Measurements from ENCODE around the gene TUBGCP4. TPM values are rescaled to one million over a fixed set of nuclear protein-coding genes. Genes with fewer than 3 reads are reported as not detected.
"Not testable (repeated sequence)": the region's sequence is repeated elsewhere in the genome, so short reads cannot be mapped to it uniquely, and the experiment has no call there.

TUBGCP4 gene
- total RNA-seq, 1 donor from 2014 or later: 12.5 TPM

GRCh38 chr15:43383070-43383469 lies 12.2 kb downstream of the TUBGCP4 start:
- ATAC-seq (no peak), DNase-seq (ENCODE audit: missing footprints) (no peak)

GRCh38 chr15:43390723-43391122 lies 19.8 kb downstream of the TUBGCP4 start:
- ATAC-seq: no peak
- DNase-seq (ENCODE audit: missing footprints): no peak
- intact Hi-C loops (cut with DNase I): no loop called here

More at GRCh38 chr15:43383070-43383469, 12.2 kb downstream of the TUBGCP4 start:
- intact Hi-C loops (cut with DNase I): no loop called here

- ATAC-seq; intact Hi-C loops (cut with DNase I); DNase-seq (ENCODE audit: missing footprints): not testable (repeated sequence)
Measured at GRCh38 chr15:43393592-43393991, 22.7 kb downstream of the TUBGCP4 start.

- DNase-seq (ENCODE audit: missing footprints): no peak
- intact Hi-C loops (cut with DNase I): no loop called here
- ATAC-seq: no peak
Measured at GRCh38 chr15:43402255-43402654, 31.4 kb downstream of the TUBGCP4 start.

GRCh38 chr15:43403616-43404015 lies 32.7 kb downstream of the TUBGCP4 start:
- ATAC-seq (no peak), DNase-seq (ENCODE audit: missing footprints) (no peak)
- intact Hi-C loops (cut with DNase I): no loop called here

- intact Hi-C loops (cut with DNase I): no loop called here
- DNase-seq (ENCODE audit: missing footprints): no peak
- ATAC-seq: no peak
Measured at GRCh38 chr15:43404130-43404529, 33.2 kb downstream of the TUBGCP4 start.

- ATAC-seq: no peak
- intact Hi-C loops (cut with DNase I): no loop called here
- DNase-seq (ENCODE audit: missing footprints): no peak
Measured at GRCh38 chr15:43406189-43406588, 35.3 kb downstream of the TUBGCP4 start.

GRCh38 chr15:43406808-43407207 lies 35.9 kb downstream of the TUBGCP4 start:
- DNase-seq (ENCODE audit: missing footprints) (no peak), ATAC-seq (no peak)
- intact Hi-C loops (cut with DNase I): no loop called here

GRCh38 chr15:43408789-43409188 lies 37.9 kb downstream of the TUBGCP4 start:
- intact Hi-C loops (cut with DNase I): no loop called here
- no peak for DNase-seq (ENCODE audit: missing footprints)
- ATAC-seq: no peak

- intact Hi-C loops (cut with DNase I): no loop called here
- DNase-seq (ENCODE audit: missing footprints): no peak
Measured at GRCh38 chr15:43410572-43411214, 39.8 kb downstream of the TUBGCP4 start.

GRCh38 chr15:43412096-43412495 lies 41.2 kb downstream of the TUBGCP4 start:
- DNase-seq (ENCODE audit: missing footprints): no peak
- no peak for ATAC-seq
- intact Hi-C loops (cut with DNase I): no loop called here

More at GRCh38 chr15:43410572-43411214, 39.8 kb downstream of the TUBGCP4 start:
- no peak for ATAC-seq

GRCh38 chr15:43414196-43414595 lies 43.3 kb downstream of the TUBGCP4 start:
- intact Hi-C loops (cut with DNase I): no loop called here
- DNase-seq (ENCODE audit: missing footprints): no peak
- ATAC-seq: no peak

- ATAC-seq: no peak
- no peak for DNase-seq (ENCODE audit: missing footprints)
- intact Hi-C loops (cut with DNase I): no loop called here
Measured at GRCh38 chr15:43420435-43420834, 49.5 kb downstream of the TUBGCP4 start.

- DNase-seq (ENCODE audit: missing footprints) (no peak), ATAC-seq (no peak)
- intact Hi-C loops (cut with DNase I): no loop called here
Measured at GRCh38 chr15:43420876-43421275, 50.0 kb downstream of the TUBGCP4 start.

- ATAC-seq (no peak), DNase-seq (ENCODE audit: missing footprints) (no peak)
- intact Hi-C loops (cut with DNase I): no loop called here
Measured at GRCh38 chr15:43423793-43424192, 52.9 kb downstream of the TUBGCP4 start.

- intact Hi-C loops (cut with DNase I): no loop called here
- ATAC-seq (no peak), DNase-seq (ENCODE audit: missing footprints) (no peak)
Measured at GRCh38 chr15:43429687-43430086, 58.8 kb downstream of the TUBGCP4 start.

- DNase-seq (ENCODE audit: missing footprints): no peak
- ATAC-seq: no peak
- intact Hi-C loops (cut with DNase I): no loop called here
Measured at GRCh38 chr15:43433165-43433564, 62.3 kb downstream of the TUBGCP4 start.

- DNase-seq (ENCODE audit: missing footprints) (no peak), ATAC-seq (no peak)
- intact Hi-C loops (cut with DNase I): no loop called here
Measured at GRCh38 chr15:43433661-43434303, 62.9 kb downstream of the TUBGCP4 start.

- ATAC-seq: no peak
- intact Hi-C loops (cut with DNase I): no loop called here
- no peak for DNase-seq (ENCODE audit: missing footprints)
Measured at GRCh38 chr15:43434446-43434845, 63.5 kb downstream of the TUBGCP4 start.

GRCh38 chr15:43436395-43436794 lies 65.5 kb downstream of the TUBGCP4 start:
- intact Hi-C loops (cut with DNase I): no loop called here
- ATAC-seq: no peak
- no peak for DNase-seq (ENCODE audit: missing footprints)

GRCh38 chr15:43439268-43439667 lies 68.4 kb downstream of the TUBGCP4 start:
- ATAC-seq (no peak), DNase-seq (ENCODE audit: missing footprints) (no peak)
- intact Hi-C loops (cut with DNase I): no loop called here
